GM11168 (cell line): Measurements from ENCODE around the gene ARHGAP20.

Experiments used
- in situ Hi-C: fragments of 300-500 bp; cut with MboI; formaldehyde crosslinking; loops from one replicate; pipeline ENCODE4 v1.12.0; 2022; ENCODE audit warnings: low sequenced_read_pairs; ENCODE audit not compliant: unreplicated experiment

ARHGAP20 gene

DNA sequence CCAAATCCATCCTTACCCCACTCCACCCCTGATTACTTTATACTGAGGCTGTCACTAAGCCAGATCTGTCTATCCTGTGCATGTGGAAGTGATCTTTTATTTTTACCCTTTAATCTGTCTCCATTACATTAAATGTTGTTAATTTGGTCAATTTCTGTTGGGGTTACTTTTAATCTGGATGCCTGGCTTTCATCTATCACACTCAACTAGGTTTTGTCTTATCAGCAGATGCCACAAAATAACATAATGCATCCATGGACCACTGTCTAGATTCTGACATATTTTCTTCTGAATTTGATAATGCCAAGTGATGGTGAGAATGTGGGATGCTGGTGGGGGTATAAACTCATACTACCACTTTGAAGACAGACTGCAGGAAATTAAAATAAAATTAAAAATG lies 174.1 kb downstream of the ARHGAP20 start:
- in situ Hi-C loops = no loop called here

- in situ Hi-C loops = no loop called here
These were observed 181.1 kb downstream of the ARHGAP20 start for GRCh38 chr11:110530900-110531741.

DNA sequence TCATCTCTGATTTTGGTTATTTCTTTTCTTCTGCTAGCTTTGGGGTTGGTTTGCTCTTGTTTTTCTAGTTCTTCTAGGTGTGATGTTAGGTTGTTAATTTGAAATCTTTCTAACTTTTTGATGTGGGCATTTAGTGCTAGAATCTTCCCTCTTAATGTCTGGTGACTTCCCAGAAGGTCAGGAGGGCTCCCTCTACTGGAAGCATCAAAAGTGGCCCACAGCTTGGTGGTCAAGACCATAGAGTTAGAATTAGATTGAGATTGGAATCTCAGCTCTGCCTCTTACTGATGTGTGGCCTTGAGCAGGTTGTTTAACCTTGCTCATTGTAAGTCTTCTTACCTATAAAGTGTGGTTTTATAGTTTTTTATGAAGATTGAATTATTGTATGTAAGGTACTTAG lies 183.2 kb downstream of the ARHGAP20 start:
- in situ Hi-C loops = no loop called here

DNA sequence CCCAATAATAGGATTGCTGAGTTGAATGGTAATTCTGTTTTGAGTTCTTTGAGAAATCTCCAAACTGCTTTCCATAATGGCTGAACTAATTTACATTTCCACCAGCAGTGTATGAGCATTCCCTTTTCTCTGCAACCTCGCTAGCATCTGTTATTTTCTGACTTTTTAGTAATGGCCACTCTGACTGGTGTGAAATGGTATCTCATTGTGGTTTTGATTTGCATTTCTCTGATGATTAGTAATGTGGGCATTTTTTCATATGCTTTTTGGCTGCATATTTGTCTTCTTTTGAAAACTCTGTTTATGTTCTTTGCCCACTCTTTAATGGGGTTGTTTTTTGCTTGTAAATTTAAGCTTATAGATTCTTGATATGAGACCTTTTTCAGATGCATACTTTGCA lies 185.1 kb downstream of the ARHGAP20 start:
- in situ Hi-C loops = no loop called here
